Measurements from ENCODE around the gene SYNPO2. TPM values are rescaled to one million over a fixed set of nuclear protein-coding genes. Genes with fewer than 3 reads are reported as not detected.

Gene SYNPO2
- total RNA-seq, 1 experiment from 2014 or later: 0.93 TPM

DNA sequence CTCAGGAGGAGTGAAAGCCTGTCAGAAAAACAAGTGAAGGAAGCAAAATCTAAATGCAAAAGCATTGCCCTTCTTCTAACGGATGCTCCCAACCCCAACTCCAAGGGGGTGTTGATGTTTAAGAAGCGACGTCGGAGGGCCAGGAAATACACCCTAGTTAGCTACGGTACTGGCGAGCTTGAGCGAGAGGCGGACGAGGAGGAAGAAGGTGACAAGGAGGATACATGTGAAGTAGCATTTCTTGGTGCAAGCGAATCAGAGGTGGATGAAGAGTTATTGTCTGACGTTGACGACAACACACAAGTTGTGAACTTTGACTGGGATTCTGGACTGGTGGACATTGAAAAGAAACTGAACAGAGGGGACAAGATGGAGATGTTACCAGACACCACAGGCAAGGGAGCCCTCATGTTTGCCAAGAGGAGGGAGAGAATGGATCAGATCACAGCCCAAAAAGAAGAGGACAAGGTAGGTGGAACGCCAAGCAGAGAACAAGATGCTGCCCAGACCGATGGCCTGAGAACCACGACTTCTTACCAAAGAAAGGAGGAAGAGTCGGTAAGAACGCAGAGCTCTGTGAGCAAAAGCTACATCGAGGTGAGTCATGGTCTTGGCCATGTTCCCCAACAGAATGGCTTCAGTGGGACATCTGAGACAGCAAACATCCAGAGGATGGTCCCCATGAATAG, 141.3 kb downstream of the SYNPO2 start:
- H3K27ac ChIP-seq (ENCODE audit: low read depth, low read length): no peak overlapping the region
- H3K79me2 ChIP-seq (ENCODE audit: insufficient read depth, low read length): no peaks in the 10 kb centered on the region
- ATAC-seq (no peak), DNase-seq (ENCODE audit: low read depth, low spot score) (no peak)
- H3K4me3 ChIP-seq (replicated peaks in 1 of 2; ENCODE audit: low read depth in 1 of 2, low read length in 2 of 2): no peak overlapping the region
- no peak overlapping the region for H2AFZ ChIP-seq (ENCODE audit: low read depth, low read length, poor library complexity, severe bottlenecking)
- no peaks in the 10 kb centered on the region for H3K9me2 ChIP-seq (ENCODE audit: insufficient read depth)
- no peaks in the 10 kb centered on the region for H4K20me1 ChIP-seq (ENCODE audit: insufficient read depth)
- no peaks in the 10 kb centered on the region for H3K36me3 ChIP-seq (ENCODE audit: control insufficient read depth in 1 of 2, insufficient read depth in 2 of 2, low read length in 2 of 2)
- no peak overlapping the region for H3K4me2 ChIP-seq (ENCODE audit: low read length)
- intact Hi-C loops (cut with micrococcal nuclease): no loop called here
- POLR2A ChIA-PET: no interaction called here
- no peaks in the 10 kb centered on the region for H3K9me3 ChIP-seq (ENCODE audit: control insufficient read depth in 1 of 2, insufficient read depth in 1 of 2, low read depth in 1 of 2, low read length in 2 of 2)
- no peak overlapping the region for H3K9ac ChIP-seq (ENCODE audit: low read length)
- RAD21 ChIA-PET (ENCODE audit: low non-redundant PET in 1 of 2, low total read pairs in 2 of 2, uncharacterized antibody in 2 of 2, unreplicated experiment in 2 of 2): no interaction called here
- CTCF ChIA-PET: interaction anchor here (6.4 kb wide), 1 partner anchor 12 kb away, joined by 37 read pairs; no protein-coding TSS in a partner anchor
- H3K27me3 ChIP-seq (ENCODE audit: insufficient read depth, low read length): no peaks in the 10 kb centered on the region
- BruUV-seq (replicated peaks): no TSS peak
- peaks cover 2 to 12% of the 10 kb centered on the region in 2 experiments; a peak in 2 of 4 replicates for H3K4me1 ChIP-seq (ENCODE audit: control insufficient read depth in 1 of 2, insufficient read depth in 2 of 2, low read length in 2 of 2)
- TF ChIP-seq SP1 (IDR thresholded peaks at IDR 0.05; ENCODE audit: low read depth): no peak
- TF ChIP-seq CEBPB (IDR thresholded peaks at IDR 0.05; ENCODE audit: low read depth): no peak
- TF ChIP-seq, protein P1, sequence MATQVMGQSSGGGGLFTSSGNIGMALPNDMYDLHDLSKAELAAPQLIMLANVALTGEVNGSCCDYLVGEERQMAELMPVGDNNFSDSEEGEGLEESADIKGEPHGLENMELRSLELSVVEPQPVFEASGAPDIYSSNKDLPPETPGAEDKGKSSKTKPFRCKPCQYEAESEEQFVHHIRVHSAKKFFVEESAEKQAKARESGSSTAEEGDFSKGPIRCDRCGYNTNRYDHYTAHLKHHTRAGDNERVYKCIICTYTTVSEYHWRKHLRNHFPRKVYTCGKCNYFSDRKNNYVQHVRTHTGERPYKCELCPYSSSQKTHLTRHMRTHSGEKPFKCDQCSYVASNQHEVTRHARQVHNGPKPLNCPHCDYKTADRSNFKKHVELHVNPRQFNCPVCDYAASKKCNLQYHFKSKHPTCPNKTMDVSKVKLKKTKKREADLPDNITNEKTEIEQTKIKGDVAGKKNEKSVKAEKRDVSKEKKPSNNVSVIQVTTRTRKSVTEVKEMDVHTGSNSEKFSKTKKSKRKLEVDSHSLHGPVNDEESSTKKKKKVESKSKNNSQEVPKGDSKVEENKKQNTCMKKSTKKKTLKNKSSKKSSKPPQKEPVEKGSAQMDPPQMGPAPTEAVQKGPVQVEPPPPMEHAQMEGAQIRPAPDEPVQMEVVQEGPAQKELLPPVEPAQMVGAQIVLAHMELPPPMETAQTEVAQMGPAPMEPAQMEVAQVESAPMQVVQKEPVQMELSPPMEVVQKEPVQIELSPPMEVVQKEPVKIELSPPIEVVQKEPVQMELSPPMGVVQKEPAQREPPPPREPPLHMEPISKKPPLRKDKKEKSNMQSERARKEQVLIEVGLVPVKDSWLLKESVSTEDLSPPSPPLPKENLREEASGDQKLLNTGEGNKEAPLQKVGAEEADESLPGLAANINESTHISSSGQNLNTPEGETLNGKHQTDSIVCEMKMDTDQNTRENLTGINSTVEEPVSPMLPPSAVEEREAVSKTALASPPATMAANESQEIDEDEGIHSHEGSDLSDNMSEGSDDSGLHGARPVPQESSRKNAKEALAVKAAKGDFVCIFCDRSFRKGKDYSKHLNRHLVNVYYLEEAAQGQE (IDR thresholded peaks at IDR 0.05; ENCODE audit: low read depth): no peak
- TF ChIP-seq ZNF274 (IDR thresholded peaks at IDR 0.05; ENCODE audit: low read depth, low read length): no peak
- no peak for TF ChIP-seq EGR1 (IDR thresholded peaks at IDR 0.05; ENCODE audit: low read depth)
- TF ChIP-seq POLR2A (IDR thresholded peaks at IDR 0.05; ENCODE audit: borderline replicate concordance, extremely low read depth, insufficient read depth, insufficient read length): no peak
- TF ChIP-seq, protein P2, sequence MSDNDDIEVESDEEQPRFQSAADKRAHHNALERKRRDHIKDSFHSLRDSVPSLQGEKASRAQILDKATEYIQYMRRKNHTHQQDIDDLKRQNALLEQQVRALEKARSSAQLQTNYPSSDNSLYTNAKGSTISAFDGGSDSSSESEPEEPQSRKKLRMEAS (IDR thresholded peaks at IDR 0.05): no peak
- TF ChIP-seq, protein P3, sequence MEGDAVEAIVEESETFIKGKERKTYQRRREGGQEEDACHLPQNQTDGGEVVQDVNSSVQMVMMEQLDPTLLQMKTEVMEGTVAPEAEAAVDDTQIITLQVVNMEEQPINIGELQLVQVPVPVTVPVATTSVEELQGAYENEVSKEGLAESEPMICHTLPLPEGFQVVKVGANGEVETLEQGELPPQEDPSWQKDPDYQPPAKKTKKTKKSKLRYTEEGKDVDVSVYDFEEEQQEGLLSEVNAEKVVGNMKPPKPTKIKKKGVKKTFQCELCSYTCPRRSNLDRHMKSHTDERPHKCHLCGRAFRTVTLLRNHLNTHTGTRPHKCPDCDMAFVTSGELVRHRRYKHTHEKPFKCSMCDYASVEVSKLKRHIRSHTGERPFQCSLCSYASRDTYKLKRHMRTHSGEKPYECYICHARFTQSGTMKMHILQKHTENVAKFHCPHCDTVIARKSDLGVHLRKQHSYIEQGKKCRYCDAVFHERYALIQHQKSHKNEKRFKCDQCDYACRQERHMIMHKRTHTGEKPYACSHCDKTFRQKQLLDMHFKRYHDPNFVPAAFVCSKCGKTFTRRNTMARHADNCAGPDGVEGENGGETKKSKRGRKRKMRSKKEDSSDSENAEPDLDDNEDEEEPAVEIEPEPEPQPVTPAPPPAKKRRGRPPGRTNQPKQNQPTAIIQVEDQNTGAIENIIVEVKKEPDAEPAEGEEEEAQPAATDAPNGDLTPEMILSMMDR (IDR thresholded peaks at IDR 0.05 in 2 of 3, conservative IDR thresholded peaks at IDR 0.05 in 1 of 3; ENCODE audit: borderline replicate concordance in 1 of 3, insufficient read depth in 1 of 3, low read depth in 2 of 3, low read length in 2 of 3): no peak
- TF ChIP-seq EZH2phosphoT487 (IDR thresholded peaks at IDR 0.05; ENCODE audit: borderline replicate concordance): no peak
